NCI-H146 treated with DMSO at 0.1 percent for 48 hours (cell line): ENCODE measurements around the gene IL22RA2.

ENCODE experiments used
- DNase-seq: peaks from one replicate; lab custom pipeline; 2025; ENCODE audit not compliant: unreplicated experiment; lab: John Stamatoyannopoulos, UW

IL22RA2 gene

DNA sequence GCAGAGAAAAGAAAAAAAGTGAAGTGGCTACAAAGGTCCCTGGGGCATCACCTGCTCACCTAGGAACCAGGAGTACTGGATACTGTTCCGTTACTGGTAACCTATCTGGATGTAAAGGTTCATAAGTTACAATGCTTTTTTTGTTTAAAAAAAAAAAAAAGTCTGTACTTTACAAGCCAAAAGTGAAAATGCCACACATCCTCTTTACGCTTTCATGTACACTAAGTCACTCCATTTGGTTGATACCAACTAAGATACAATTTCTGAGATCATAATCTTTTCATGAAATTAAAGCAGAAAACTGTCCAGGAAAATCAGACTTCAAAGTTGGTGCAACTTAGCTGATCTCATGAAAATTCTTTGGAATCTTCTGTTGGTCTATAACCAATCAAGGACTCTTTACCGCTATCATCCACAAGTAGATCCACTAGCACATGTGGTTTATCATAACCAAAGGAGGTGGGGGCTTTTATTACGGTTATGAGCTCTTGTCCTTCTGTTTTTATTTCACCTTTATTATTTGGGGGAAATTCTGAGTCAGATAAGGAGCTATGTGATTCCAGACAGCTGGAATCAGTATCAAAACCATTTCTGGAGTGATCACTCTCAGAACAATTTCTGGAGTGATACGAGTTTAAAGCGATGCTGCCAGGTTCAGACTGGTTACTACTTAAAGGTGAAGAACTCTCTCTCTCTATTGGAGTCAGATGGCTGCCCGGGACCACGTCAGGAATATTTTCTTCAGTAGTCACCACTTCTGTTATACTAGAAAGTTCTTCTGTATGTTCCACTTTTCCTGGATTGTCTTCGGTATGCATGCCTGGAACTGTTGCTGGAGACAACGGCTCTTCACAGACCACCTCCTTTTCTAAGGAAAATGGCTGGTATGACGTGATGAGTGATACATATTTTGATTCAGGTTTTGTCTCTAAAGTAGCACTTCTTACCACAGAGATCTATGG, 24.5 kb upstream of the IL22RA2 start:
- no peak for DNase-seq

DNA sequence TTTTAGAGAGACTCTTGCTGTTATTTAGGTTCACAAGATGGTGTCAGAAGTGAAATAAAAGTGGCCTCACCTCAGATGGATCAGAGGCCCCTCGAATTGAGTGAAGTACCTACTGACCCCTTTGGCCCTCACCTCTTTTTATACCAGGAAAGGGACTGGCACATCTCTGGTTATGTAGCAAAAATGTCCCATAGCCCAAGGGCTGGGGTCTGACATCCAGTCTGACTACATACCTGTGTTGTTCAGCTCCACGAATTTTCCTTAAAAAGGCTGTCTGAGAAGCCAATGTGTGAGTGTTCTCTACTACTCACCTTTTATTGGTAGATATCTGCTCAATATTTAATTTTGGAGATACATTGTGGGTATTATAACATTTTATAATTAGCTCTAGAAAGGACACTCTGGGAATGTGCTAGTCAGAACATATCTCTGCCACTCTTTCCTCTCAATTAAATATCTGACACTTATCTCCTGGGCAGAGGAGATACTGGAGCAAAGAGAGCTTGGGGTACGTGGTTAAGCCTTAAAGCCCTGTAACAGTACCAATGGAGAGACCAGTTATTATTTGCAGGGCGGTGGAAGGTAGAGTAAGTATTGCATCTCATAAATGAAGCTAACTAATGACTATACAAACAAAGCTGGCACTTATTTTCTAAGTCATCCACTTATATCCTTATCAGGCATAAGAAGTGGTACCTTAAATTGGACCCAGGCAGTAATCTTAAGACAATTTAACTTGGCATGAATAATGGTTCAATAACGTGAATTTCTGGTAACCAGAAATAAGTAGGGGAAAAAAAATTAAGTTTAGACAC, 20.0 kb upstream of the IL22RA2 start:
- no peak for DNase-seq

DNA sequence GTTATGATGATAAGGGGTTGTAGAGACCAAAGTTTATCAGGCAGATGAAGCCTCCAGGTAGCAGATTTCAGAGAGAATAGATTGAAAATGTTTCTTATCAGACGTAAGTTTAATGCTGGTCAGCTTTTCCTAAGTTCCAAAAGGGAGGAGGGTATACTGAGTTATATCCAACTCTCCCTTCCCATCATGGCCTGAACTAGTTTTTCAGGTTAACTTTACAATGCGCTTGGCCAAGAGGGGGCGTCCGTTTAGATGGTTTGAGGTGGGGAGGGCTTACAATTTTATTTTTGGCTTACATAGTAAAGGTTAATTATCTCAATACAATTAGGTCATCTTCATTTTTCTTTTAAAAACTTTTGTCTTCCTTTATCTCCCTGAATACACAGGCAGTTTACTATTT, 19.4 kb upstream of the IL22RA2 start:
- no peak for DNase-seq

DNA sequence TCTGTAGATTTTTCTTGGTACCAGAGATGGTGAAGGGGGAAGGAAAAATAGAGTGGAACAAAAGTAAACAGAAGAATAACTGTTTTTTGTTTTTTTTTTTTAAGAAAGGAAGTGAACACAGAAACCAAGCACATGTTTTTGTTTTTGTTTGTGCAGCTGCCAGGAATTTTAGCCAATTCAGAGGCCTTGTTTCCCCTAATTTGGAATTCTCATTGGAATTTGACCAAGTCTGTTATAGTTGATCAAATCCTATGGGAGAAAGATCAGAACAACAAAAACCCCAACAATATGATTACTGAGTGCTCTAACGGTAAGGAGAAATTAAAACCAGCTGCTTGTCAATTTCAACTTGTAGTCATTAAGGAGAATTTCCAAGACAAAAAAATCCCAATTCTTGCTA, 18.2 kb upstream of the IL22RA2 start:
- no peak for DNase-seq

DNA sequence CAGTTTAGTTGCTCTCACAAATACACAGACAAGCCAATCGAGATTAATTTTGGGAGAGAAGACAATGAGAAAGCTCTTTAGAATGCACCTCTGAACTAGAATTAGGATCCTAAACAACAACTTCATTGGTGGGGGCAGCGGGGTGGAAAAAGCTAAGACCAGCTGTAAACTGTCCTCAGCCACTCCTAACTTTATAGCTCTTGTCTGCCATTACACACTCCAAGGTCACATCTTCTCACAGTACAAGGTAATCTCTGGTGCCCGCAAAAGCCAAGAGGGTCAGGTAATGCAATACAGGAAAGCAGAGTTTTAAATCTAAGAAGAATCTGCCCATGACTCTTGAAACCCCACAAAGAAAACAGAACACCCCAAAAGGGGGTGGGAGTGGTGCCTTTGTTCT, 17.8 kb upstream of the IL22RA2 start:
- no peak for DNase-seq

DNA sequence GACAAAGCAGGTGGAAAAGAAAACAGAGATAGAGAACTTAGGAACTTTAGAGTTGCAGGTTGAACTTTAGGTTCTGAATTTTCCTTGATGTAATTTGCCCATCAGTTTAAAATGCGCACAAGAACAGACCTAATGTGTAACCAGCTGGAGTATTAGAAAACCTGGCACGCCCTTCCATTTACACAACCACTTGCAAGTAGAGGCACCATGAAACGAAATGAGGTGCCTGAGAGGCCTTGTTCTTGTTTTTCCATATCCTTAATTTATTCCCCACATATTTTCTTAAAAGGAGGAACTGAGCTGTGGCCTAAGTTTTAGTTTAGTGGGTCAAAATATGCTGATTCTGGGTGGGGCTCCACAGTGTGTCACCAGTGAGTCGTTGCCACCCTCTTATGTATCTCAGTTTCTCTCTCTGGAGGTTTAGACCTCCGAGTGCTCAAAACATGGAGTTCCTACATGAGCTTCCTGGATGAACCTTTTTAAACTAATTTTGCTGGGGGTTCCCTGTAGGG, 17.2 kb upstream of the IL22RA2 start:
- DNase-seq: no peak

DNA sequence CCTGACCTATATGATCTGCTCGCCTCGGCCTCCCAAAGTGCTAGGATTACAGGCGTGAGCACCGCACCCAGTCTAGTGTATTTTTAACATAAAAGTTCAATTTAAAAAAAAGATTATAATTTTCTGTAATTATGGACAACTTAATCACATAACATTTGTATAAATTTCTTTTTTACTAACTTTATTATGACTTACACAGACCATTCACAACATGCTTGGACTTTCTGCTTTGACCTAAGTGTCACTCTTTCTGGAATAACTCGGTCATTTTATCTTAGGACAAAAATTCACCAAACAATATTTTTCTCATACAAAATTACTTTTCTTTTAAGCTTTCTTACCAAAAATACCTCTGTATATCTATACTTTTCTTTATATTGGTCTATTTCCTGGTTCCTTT, 15.4 kb upstream of the IL22RA2 start:
- DNase-seq: no peak

DNA sequence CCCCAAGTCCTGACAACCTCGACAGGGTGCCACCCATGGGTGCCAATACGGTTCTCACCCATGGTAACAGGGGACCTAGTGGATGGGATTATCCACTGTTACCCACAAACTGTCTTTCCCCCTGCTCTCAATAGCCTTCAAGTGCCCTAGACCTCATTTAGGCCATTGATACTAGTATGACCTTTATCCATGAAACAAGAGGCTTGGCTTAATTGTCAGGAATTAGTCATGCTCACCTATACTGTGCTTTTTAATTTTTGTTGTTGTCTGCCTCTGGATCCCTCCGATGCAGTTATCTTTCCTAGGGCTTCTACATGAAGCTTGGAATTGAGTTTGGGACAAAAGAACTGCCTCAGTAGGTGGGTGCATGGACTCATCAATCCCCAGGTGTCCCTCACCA, 11.8 kb upstream of the IL22RA2 start:
- DNase-seq: no peak

DNA sequence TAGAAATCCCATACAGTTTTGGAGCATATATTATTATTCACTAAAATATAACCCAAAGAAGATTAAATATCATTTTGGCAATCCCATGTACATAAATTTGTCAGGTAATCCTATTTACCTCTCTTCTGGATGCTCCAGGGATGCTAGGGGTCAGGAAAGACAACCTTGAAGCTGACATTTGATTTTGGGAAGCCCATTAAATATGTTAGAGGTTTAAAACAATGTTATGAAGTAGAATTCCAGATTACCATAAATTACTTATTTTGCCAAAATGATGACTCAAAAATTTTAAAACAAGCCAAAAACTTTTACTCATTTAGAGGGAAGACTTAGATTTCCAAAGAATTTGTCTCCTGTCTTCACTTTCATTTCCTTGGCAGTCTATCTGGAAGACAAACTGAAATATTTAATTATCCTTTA, 9.2 kb upstream of the IL22RA2 start:
- DNase-seq: no peak

DNA sequence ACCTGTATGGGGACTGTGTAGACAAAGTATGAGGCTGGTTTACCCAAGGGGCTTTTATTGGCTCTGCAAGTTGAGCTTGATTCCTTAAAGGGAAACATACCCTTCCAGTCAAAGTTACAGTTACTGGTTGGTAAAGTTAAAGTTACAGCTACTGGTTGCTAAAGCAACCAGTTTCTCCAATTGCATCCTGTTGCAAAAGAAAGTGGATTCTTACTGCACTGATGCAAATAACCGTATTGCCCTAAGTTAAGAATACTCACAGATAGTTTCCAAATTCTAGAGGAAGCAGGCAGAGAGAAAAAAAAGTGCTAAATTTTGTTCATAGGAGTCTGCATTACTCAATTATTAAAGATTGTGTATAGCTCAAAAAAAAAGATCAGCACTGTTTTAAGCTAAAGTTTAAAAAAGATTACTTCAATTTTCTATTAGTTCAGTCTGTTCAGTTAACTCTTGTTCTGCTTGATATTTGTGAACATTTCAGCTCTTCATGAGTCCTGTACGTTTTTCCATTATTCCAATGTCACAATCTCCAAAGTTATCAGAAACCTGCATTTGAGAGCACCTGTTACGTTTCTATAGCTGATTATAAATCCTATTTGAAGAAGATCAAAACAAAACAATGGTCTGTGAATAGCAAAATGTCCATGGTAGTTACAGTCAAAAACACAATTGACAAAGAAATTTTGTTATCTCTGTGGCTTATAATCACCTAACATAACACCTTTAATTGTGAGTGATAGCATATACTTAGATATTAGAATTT, 8.6 kb upstream of the IL22RA2 start:
- DNase-seq: no peak

DNA sequence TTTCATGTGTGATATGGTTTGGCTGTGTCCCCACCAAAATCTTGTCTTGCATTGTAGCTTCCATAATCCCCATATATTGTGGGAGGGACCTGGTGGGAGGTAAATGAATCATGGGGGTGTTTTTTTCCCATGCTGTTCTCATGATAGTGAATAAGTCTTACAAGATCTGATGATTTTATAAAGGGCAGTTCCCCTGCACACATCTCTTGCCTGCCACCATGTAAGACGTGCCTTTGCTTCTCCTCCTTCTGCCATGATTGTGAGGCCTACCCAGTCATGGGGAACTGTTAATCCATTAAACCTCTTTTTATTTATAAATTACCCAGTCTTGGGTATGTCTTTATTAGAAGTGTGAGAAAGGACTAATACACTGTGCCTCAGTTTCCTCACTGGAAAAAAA, 4.2 kb upstream of the IL22RA2 start:
- DNase-seq: no peak

DNA sequence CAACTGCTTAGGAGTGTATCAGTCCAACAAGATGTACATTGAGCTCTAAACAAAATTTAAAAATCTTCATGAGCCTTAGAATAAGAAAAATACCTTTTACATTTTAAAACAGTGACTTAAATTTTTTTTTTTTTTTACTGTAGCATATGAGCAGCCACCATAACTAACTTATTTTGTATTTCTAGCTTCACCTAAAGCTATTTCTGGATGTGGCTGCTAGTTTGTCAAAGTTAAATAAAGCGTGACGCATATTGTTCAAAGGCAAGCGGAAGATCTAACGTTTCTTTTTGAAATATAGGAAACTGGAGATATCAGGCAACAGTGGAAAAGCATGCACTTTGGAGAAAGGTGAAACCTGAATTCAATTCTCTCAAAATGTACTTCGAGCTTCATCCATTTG, 3.3 kb upstream of the IL22RA2 start:
- DNase-seq: no peak

DNA sequence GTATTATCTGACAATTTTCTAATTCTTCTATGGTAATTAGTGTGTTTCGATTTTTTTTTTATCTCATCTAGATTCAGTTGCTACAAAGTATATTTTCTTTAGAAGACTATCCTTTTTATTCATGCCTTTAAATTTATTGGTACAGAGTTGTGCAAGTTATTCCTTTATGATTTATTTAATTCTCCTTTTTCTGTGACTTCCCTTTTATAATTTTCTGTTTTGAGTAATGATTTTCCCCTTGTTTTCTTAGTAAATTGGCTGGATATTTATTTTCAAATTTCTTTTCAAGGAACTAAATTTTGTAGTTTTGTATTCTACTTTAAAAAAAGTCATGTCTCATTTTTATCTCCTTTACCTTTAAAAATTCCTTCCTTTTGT, 2.4 kb upstream of the IL22RA2 start:
- DNase-seq: no peak

DNA sequence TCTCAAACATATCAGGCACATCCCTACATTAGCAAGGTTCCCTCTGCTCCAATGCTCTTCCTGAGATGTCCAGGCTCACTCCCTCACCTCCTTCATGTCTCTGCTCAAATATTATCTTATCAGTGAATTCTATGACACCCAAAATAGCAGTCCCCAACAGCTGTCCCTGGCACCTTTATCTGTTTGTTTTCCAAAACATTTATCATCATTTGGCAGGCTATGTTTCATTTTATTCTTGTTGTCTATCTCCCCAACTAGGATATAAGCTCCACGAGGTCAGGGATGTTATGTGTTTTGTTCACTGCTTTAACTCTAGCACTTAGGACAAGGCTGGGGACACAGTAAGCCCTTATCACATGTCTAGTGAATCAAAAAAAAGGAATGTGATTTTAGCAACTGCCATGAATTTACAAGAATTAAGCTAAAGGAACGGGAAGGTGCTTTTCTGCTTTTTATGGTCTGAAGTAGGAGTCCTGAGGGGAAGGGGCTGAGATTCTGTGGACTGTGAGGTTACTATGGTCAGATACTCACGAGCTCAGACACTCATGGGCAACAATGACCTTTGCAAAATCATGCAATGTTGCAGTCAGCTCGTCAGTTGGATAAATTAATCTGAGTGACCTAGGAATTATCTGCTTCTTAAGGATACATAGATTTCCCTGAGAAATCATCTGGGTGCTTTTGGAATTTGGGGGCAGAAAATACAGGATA, 1.9 kb upstream of the IL22RA2 start:
- DNase-seq: no peak

DNA sequence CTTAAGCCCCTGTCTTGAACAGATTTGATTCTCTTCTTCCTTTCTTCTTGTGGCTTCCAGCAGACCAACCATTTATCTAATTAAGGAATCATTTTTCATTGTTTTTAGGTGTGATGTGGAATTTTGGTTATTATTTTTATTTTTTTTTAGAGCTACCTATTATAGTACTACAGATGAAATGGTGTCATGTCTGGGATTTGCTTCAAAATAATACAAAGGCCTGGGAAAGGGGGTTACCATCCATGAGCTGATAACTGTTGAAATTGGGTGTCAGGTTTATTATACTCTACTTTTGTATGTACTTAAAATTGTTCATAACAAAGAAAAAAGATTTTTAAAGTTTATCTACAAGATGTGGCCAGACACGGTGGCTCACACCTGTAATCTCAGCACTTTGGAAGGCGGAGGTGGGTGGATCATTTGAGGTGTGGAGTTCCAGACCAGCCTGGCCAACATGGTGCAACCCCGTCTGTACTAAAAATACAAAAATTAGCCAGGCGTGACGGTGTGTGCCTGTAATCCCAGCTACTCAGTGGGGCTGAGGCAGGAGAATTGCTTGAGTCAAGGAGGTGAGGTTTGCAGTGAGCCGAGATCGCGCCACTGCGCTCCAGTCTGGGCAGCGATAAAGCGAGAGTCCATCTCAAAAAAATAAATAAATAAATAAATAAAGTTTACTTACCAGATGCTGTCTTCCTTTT, 561 bp downstream of the IL22RA2 start:
- no peak for DNase-seq

DNA sequence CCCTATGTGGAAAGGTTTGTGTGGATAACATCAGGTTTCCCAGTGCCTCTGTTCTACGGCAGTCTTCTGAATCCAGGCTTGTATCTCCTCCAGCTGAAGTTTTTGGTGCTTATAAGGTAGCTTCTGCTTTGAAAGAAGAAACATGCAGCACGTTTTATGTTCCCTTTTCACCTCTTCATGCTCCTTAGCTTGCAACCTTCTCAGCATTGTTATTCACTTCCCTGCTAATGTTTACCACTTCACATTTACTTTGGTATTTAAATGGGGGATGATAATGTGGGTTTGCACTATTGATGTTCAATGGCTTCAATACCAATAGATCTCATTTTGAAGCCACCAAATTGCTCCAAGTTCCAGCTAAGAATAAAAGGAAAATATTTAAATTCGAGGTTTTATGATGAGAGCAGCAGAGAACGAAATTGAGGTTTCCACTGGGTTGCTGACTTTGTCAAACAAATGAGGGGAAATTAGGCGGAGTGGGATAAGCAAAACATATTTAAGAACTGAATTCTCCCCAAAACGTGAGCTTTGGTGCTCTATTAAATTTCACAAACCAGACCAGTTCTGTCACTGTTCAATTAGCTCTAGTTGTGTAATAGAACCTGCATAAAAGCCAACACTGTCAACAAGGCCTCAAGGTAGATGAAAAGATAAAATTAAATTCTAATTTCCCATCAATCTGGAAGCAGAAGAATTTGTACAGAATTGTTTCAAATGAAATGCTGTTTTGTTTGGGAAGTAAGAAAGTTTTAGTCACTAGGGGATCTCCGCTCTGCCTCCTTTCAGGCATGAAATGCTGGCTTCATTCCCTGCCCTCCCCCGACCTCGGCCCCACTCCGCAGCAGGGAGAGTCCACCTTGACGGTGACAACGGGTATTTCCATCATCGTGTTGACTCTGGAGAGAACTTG, 1.4 kb downstream of the IL22RA2 start:
- DNase-seq: no peak

DNA sequence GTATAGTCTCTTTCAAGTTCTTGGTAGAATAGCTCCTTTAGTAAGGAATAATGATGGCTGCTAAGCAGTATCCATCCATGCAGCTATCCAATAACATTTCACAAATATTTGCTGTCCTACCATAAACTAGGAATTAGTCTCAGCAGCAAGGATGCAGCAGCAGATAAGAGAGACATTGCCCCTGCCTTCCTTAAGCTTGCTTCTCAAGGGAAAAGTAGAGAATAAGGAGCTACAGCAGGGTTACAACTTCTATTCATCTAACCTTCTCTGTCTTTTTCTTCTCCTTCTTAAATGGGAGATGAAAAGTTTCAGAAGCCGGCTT, 2.4 kb downstream of the IL22RA2 start:
- no peak for DNase-seq

DNA sequence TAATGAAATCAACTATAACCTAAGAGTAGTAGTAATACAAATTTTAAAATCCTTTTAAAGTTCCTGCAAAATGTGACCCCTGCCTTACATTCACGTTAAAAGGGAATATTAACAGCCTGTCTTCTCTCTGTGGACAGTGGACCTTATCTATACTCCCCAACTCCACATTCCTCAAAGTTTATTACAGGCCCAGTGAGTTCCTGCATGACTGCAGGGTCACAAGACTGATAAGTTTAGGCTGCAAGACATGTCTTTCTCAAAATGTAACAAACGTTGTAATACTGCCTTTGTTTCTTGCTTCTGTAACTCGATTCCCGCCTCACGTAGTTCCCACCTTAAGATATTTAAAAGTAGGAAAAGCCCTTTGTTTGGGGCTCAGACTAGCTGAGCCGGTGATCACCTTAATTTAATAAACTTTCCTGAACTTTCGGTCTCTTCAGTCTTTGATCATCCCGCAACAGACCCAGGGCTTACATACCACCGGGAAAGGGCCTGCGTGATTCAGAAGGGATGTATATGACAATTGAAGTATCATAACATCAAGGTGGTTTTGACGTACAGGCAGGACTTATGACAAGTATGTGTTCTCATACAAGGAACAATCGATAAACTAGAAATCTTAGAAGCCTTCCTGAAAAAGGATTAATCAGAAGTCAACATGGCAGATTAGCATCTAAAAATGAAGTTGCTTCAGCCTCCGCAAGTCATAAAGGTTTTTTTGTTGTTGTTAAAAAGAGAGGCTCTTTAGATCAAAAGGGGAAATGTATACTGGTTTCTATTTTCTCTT, 3.0 kb downstream of the IL22RA2 start:
- no peak for DNase-seq
